ENCODE measurements around the gene RPTOR.

Gene RPTOR

GRCh38 chr17:80799538-80800480, 255.2 kb downstream of the RPTOR start:
- DNase-seq (ENCODE audit: insufficient read length, low spot score): no peak
- no peak for FAIRE-seq
- no peak for TF ChIP-seq CTCF (IDR thresholded peaks at IDR 0.05; ENCODE audit: insufficient read depth, missing control alignments)

GRCh38 chr17:80800481-80801391, 256.1 kb downstream of the RPTOR start:
- DNase-seq (ENCODE audit: insufficient read length, low spot score) (no peak), FAIRE-seq (no peak)
- no peak for TF ChIP-seq CTCF (IDR thresholded peaks at IDR 0.05; ENCODE audit: insufficient read depth, missing control alignments)

GRCh38 chr17:80802626-80803450, 258.2 kb downstream of the RPTOR start:
- DNase-seq (ENCODE audit: insufficient read length, low spot score) (no peak), FAIRE-seq (no peak)
- TF ChIP-seq CTCF (IDR thresholded peaks at IDR 0.05; ENCODE audit: insufficient read depth, missing control alignments): no peak

- no peak for DNase-seq (ENCODE audit: insufficient read length, low spot score)
- no peak for FAIRE-seq
These were observed 259.1 kb downstream of the RPTOR start for GRCh38 chr17:80803451-80804428.

GRCh38 chr17:80804466-80804865, 259.8 kb downstream of the RPTOR start:
- DNase-seq (ENCODE audit: insufficient read length, low spot score) (no peak), FAIRE-seq (no peak)
- TF ChIP-seq CTCF (IDR thresholded peaks at IDR 0.05; ENCODE audit: insufficient read depth, missing control alignments): no peak

More at GRCh38 chr17:80803451-80804428, 259.1 kb downstream of the RPTOR start:
- TF ChIP-seq CTCF (IDR thresholded peaks at IDR 0.05; ENCODE audit: insufficient read depth, missing control alignments): no peak
